Right lobe of liver (tissue), 6 donors: ENCODE data around the gene SLC2A5. TPM values are rescaled to one million over a fixed set of nuclear protein-coding genes. Genes with fewer than 3 reads are reported as not detected.

Experiments used
- ATAC-seq, 4 donors: fragments of 200-7000 bp; cut with Tn5 transposase; one replicate each; pipeline ENCODE4 v1.9.1; 2020; ENCODE audit warnings: mild to moderate bottlenecking in 4 of 4, moderate library complexity in 4 of 4
- DNase-seq, 3 donors: peaks; one replicate each; pipeline ENCODE4 v3.0.0-alpha.2; 2020
- H3K27ac ChIP-seq, 3 donors: fragments of 200-600 bp; one replicate each; pipeline ENCODE4 v1.8.0; 2022
- H3K27me3 ChIP-seq, 2 donors: fragments of 200-600 bp; one replicate each; pipeline ENCODE4 v1.8.0; 2022
- H3K36me3 ChIP-seq, 4 donors: fragments of 200-600 bp; sonication (generic) in 1 of 4; one replicate each; pipeline versions ENCODE4 v1.5.1 to v1.8.0; 2017 to 2022; ENCODE audit warnings: control low read depth in 1 of 4
- H3K4me1 ChIP-seq, 4 donors: fragments of 200-600 bp; sonication (generic) in 1 of 4; one replicate each; pipeline versions ENCODE4 v1.5.1 to v1.8.0; 2017 to 2022; ENCODE audit warnings: control low read depth in 1 of 4
- H3K4me3 ChIP-seq, 3 donors: fragments of 200-600 bp; one replicate each; pipeline ENCODE4 v1.8.0; 2022
- H3K9me3 ChIP-seq, 4 donors: fragments of 200-600 bp; sonication (generic) in 1 of 4; one replicate each; pipeline versions ENCODE4 v1.5.1 to v1.8.0; 2017 to 2022; ENCODE audit warnings: control low read depth in 1 of 4
- POLR2A ChIP-seq: fragments of 450-650 bp; IDR thresholded peaks from one replicate; pipeline ENCODE4 v1.6.1; 2017; ENCODE audit warnings: antibody characterized with exemption, mild to moderate bottlenecking
- WGBS: methylation state at CpG from one replicate; pipeline ENCODE4 v1.1.6; 2018; ENCODE audit warnings: low coverage, low lambda C conversion rate; ENCODE audit not compliant: insufficient coverage; ENCODE audit errors: missing lambda C conversion rate; 5-methylcytosine and 5-hydroxymethylcytosine counted together
- intact Hi-C, 2 donors: fragments of 100-400 bp; cut with DNase I; formaldehyde crosslinking; loops; one replicate each; pipeline versions ENCODE4 v1.11.2 to v1.14.1; 2022
- total RNA-seq, 6 experiments: library from RNA; depleted of rRNA in 2 of 6; stranded (reverse); fragments of >200 nt in 2 of 6; fragmentation: NEBNext Ultra II Directional in 3 of 6; extraction: Animal tissue kit (Norgen Biotek cat#: 25700) in 3 of 6; gene quantifications; one replicate each; pipeline versions ENCODE4 v1.1.0 to v1.2.4, GENCODE V29; 2016 to 2023
- TF ChIP-seq, protein P1 (sequence below), 4 donors: fragments of 200-600 bp in 3 of 4; fragments of 450-650 bp in 1 of 4; IDR thresholded peaks; one replicate each; pipeline versions ENCODE4 v1.5.1 to v1.8.0; 2016 to 2022; ENCODE audit warnings: antibody characterized with exemption in 4 of 4, mild to moderate bottlenecking in 2 of 4
- donor health status: DM: no; HTN: yes; CAD: no.
- donor health status: DM: no; HTN: no; CAD: no.
- donor health status: DM: no; HTN: no; CAD: no.
- donor health status: DM: no; HTN: yes; CAD: no.
- donor health status: DM: no; HTN: yes; CAD: no.

SLC2A5 gene
- total RNA-seq, 6 experiments from 2014 or later: 0.19 to 3.5 (median 0.30) TPM

DNA sequence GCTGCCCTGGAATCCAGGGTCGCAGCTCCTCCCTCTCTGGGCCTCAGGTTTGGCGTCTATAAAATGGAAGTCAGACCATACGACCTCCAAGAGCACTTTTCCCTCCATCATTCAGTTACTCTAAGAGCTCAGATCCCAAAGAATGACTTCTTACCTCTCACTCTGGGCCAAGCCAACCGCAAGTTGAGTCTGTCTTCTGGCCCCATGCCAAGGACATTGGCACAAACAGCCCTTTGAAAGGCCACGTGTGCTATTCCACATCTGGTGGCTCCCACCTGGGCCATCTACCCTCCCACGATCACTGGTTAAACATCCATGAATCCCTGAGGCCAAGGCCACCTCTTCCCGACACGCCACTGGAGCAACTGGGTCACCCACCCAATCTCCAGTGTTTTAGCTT, 55.6 kb downstream of the SLC2A5 start:
- intact Hi-C loops: no loop called here
- no peak overlapping the region for H3K4me3 ChIP-seq
- TF ChIP-seq, protein P1, sequence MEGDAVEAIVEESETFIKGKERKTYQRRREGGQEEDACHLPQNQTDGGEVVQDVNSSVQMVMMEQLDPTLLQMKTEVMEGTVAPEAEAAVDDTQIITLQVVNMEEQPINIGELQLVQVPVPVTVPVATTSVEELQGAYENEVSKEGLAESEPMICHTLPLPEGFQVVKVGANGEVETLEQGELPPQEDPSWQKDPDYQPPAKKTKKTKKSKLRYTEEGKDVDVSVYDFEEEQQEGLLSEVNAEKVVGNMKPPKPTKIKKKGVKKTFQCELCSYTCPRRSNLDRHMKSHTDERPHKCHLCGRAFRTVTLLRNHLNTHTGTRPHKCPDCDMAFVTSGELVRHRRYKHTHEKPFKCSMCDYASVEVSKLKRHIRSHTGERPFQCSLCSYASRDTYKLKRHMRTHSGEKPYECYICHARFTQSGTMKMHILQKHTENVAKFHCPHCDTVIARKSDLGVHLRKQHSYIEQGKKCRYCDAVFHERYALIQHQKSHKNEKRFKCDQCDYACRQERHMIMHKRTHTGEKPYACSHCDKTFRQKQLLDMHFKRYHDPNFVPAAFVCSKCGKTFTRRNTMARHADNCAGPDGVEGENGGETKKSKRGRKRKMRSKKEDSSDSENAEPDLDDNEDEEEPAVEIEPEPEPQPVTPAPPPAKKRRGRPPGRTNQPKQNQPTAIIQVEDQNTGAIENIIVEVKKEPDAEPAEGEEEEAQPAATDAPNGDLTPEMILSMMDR (IDR thresholded peaks at IDR 0.05): no peak
- no peak for TF ChIP-seq POLR2A
- H3K9me3 ChIP-seq: no peaks in the 10 kb centered on the region
- no peaks in the 10 kb centered on the region for H3K27me3 ChIP-seq
- no peaks in the 10 kb centered on the region for H3K36me3 ChIP-seq
- no peak for ATAC-seq
- no peak for DNase-seq
- H3K4me1 ChIP-seq: no peaks in the 10 kb centered on the region
- 86% methylated on average over 7 of the region's 8 CpGs for whole genome bisulfite sequencing
- no peak overlapping the region for H3K27ac ChIP-seq

DNA sequence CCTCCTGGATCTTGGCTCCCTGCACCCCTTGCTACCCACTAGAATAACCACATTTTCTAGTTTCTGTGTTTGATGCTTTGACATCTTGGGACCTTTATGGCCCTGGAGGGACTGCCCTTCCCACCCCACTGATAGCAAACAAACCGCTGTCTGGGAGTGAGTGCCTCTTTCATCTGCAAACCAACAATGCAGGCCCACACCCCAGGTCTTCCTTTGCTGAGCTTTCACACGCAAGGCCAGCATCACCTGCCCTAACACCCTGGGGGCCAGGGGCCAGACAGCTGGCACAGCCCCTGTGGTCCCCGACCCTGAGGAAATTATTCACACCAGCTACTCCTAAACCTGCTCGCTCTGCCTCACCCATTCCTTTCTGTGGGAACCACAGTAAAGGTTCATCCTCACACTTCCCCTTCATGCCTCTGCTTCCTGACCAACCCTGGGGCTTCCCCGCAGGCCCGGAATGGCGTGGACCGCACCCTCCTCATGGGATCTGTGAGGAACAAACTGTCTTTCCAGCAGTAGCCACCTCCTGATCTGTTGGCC, 58.6 kb downstream of the SLC2A5 start:
- TF ChIP-seq, protein P1 (IDR thresholded peaks at IDR 0.05): no peak
- no peak for TF ChIP-seq POLR2A
- H3K4me3 ChIP-seq: no peak overlapping the region
- DNase-seq (no peak), ATAC-seq (peak; percentile 31 to 56 (median 48))
- intact Hi-C loops: no loop called here
- H3K27ac ChIP-seq: no peak overlapping the region
- 33% methylated on average over 7 of the region's 8 CpGs for WGBS
- H3K9me3 ChIP-seq: no peaks in the 10 kb centered on the region
- H3K4me1 ChIP-seq: no peaks in the 10 kb centered on the region
- no peaks in the 10 kb centered on the region for H3K27me3 ChIP-seq
- no peaks in the 10 kb centered on the region for H3K36me3 ChIP-seq

DNA sequence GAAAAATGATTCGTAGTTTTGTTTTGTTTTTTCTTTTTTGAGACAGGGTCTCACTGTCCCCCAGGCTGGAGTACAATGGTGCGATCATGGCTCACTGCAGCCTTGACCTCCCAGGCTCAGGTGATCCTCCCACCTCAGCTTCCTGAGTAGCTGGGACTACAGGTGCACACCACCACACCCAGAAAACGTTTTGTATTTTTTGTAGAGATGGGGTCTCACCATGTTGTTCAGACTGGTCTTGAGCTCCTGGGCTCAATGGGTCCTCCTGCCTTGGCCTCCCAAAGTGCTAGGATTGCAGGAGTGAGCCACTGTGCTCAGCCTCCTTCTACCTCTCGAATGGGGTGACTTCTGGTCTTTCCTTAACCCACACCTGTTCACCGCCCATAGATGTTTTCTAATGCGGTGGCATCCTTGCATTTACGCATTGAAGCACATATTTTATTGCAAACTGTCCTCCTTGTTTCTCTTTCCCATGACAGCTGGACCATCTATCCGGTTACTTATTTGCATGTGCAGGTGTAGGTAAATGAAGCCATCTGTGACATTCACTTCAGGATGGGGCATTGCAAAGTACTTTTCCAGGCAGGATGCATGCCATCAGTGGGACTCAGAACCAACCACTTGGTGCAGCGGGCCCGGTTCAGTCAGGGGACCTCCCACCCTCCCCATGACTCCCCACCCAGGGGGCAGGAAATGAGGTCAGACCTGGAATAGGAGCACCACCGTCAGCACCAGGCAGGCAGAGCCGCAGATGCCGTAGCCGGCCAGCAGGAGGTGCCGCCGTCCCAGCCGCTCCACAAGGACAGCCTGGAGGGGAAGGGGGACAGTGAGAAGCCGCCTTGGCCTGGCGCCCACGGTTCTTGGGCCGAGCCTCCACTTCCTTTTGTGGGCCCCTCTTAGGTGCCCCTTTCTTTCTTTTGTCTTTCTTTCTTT, 59.7 kb downstream of the SLC2A5 start:
- no peaks in the 10 kb centered on the region for H3K27me3 ChIP-seq
- no peaks in the 10 kb centered on the region for H3K36me3 ChIP-seq
- no peak overlapping the region for H3K4me3 ChIP-seq
- H3K9me3 ChIP-seq: no peaks in the 10 kb centered on the region
- no peak for DNase-seq
- TF ChIP-seq POLR2A: no peak
- TF ChIP-seq, protein P1 (IDR thresholded peaks at IDR 0.05): peak; percentile 19 to 43 (median 34)
- intact Hi-C loops: no loop called here
- ATAC-seq: peak in 2 of 4 donors; percentile 16 to 25
- no peak overlapping the region for H3K27ac ChIP-seq
- no peaks in the 10 kb centered on the region for H3K4me1 ChIP-seq
- 51% methylated on average over 12 of the region's 21 CpGs for WGBS

GRCh38 chr1:9008236-9008635, 61.2 kb downstream of the SLC2A5 start:
- intact Hi-C loops: no loop called here
- Histone ChIP-seq H3K4me1 (no peaks in the 10 kb centered on the region), H3K4me3 (no peak overlapping the region), H3K9me3 (no peaks in the 10 kb centered on the region), H3K27ac (no peak overlapping the region), H3K36me3 (no peaks in the 10 kb centered on the region), H3K27me3 (no peaks in the 10 kb centered on the region)
- ATAC-seq (no peak), DNase-seq (no peak)
- TF ChIP-seq, protein P1 (IDR thresholded peaks at IDR 0.05): no peak
- no peak for TF ChIP-seq POLR2A
- 80% methylated on average over 6 of the region's 10 CpGs for WGBS
